Ovary (tissue), 3 donors: ENCODE data around the gene PIP5K1B.

Experiments
- CTCF ChIP-seq, 3 donors: fragments of 450-650 bp in 2 of 3; fragments of 200-600 bp in 1 of 3; IDR thresholded peaks; one replicate each; pipeline versions ENCODE4 v1.5.1 to v1.8.0; 2016 to 2022; ENCODE audit warnings: antibody characterized with exemption in 3 of 3, mild to moderate bottlenecking in 1 of 3
- POLR2A ChIP-seq: fragments of 450-650 bp; IDR thresholded peaks from one replicate; pipeline ENCODE4 v1.6.1; 2017; ENCODE audit warnings: antibody characterized with exemption, mild to moderate bottlenecking, moderate library complexity
- donor health status: DM: no; HTN: no; CAD: no.

GRCh38 chr9:68951879-68952659, 247.0 kb downstream of the PIP5K1B start:
- TF ChIP-seq POLR2A (no peak), CTCF (IDR thresholded peaks at IDR 0.05) (no peak)
